ENCODE data around the gene MFAP3.
A peak's percentile ranks its signal among the peaks of the same experiment; 100 is the strongest.
"Not testable (repeated sequence)": the region's sequence is repeated elsewhere in the genome, so short reads cannot be mapped to it uniquely, and the experiment has no call there.

MFAP3 gene

GRCh38 chr5:154038707-154039457, at the start of gene MFAP3, which contains the start of gene FAM114A2:
Gene MFAP3, plus strand, starts transcription at chr5:154038967. Its CDS starts 10,756 bp downstream, at chr5:154049723.
Gene FAM114A2, minus strand, starts transcription at chr5:154038910. Its CDS starts 3,957 bp downstream, at chr5:154034953.
- DNase-seq = peak; percentile 69 to 87 (median 84)

- DNase-seq = no peak
Observed at GRCh38 chr5:153991168-153991567, 47.6 kb upstream of the MFAP3 start.

- no peak for DNase-seq
Observed at GRCh38 chr5:153998010-153998409, 40.8 kb upstream of the MFAP3 start.

GRCh38 chr5:153998768-153999167, 40.0 kb upstream of the MFAP3 start:
- no peak for DNase-seq

- no peak for DNase-seq
Observed at GRCh38 chr5:153999995-154000394, 38.8 kb upstream of the MFAP3 start.

GRCh38 chr5:154000703-154001102, 38.1 kb upstream of the MFAP3 start:
- no peak for DNase-seq

- DNase-seq = no peak
Observed at GRCh38 chr5:154002093-154002492, 36.7 kb upstream of the MFAP3 start.

- no peak for DNase-seq
Observed at GRCh38 chr5:154002511-154003020, 36.2 kb upstream of the MFAP3 start.

GRCh38 chr5:154005648-154006047, 33.1 kb upstream of the MFAP3 start:
- no peak for DNase-seq

- no peak for DNase-seq
Observed at GRCh38 chr5:154010660-154011059, 28.1 kb upstream of the MFAP3 start.

- no peak for DNase-seq
Observed at GRCh38 chr5:154015071-154015693, 23.6 kb upstream of the MFAP3 start.

GRCh38 chr5:154018919-154019318, 19.8 kb upstream of the MFAP3 start:
- not testable (repeated sequence) for DNase-seq

- DNase-seq = no peak
Observed at GRCh38 chr5:154025951-154026350, 12.8 kb upstream of the MFAP3 start.

GRCh38 chr5:154031937-154032489, 6.8 kb upstream of the MFAP3 start:
- no peak for DNase-seq

- DNase-seq = no peak
Observed at GRCh38 chr5:154034944-154035343, 3.8 kb upstream of the MFAP3 start.

- DNase-seq = peak; percentile 50 to 68 (median 64)
Observed at GRCh38 chr5:154038261-154038706, 483 bp upstream of the MFAP3 start.

GRCh38 chr5:154039458-154039829, 677 bp downstream of the MFAP3 start:
- DNase-seq = no peak

- DNase-seq = no peak
Observed at GRCh38 chr5:154042766-154043165, 4.0 kb downstream of the MFAP3 start.

GRCh38 chr5:154044099-154044498, 5.3 kb downstream of the MFAP3 start:
- DNase-seq = no peak

GRCh38 chr5:154044581-154044980, 5.8 kb downstream of the MFAP3 start:
- DNase-seq = no peak

- no peak for DNase-seq
Observed at GRCh38 chr5:154046486-154046885, 7.7 kb downstream of the MFAP3 start.

GRCh38 chr5:154047324-154047723, 8.6 kb downstream of the MFAP3 start:
- no peak for DNase-seq

- no peak for DNase-seq
Observed at GRCh38 chr5:154049636-154050035, 10.9 kb downstream of the MFAP3 start.

GRCh38 chr5:154053468-154053867, 14.7 kb downstream of the MFAP3 start:
- DNase-seq = no peak
